ENCODE results near the gene ZMYM1. TPM values are rescaled to one million over a fixed set of nuclear protein-coding genes. Genes with fewer than 3 reads are reported as not detected.

ZMYM1 gene
- total RNA-seq: 33.0 TPM

GRCh38 chr1:35079003-35079930 is at the start of gene ZMYM1:
Gene ZMYM1, plus strand, starts transcription at chr1:35079385. Its CDS starts 14,603 bp downstream, at chr1:35093988.

Other genes starting within 250 kb of the ZMYM1 start
- 14.3 TPM for gene SMIM12, start 219.6 kb upstream of the ZMYM1 start, total RNA-seq
- gene DLGAP3, start 149.7 kb upstream of the ZMYM1 start, total RNA-seq: 23.8 TPM
- 7.8 TPM for gene TMEM35B, start 94.0 kb upstream of the ZMYM1 start, total RNA-seq
- gene ZMYM6, start 47.4 kb upstream of the ZMYM1 start, total RNA-seq: 39.9 TPM
- gene SFPQ, start 113.8 kb downstream of the ZMYM1 start, total RNA-seq: 340 TPM
- 93.2 TPM for gene ZMYM4, start 189.3 kb downstream of the ZMYM1 start, total RNA-seq